GM21515 (cell line): Measurements from ENCODE around the gene DRD3.

ENCODE experiments used
- ATAC-seq: cut with Tn5 transposase; IDR thresholded peaks from one replicate; pipeline ENCODE4 v1.9.1; 2021; ENCODE audit not compliant: unreplicated experiment

The DRD3 gene

GRCh38 chr3:114122027-114122709 lies 56.7 kb downstream of the DRD3 start:
- ATAC-seq, result no peak

GRCh38 chr3:114120211-114120610 lies 58.6 kb downstream of the DRD3 start:
- ATAC-seq, result no peak

GRCh38 chr3:114119776-114120175 lies 59.1 kb downstream of the DRD3 start:
- ATAC-seq, result no peak

- no peak for ATAC-seq
These were observed 63.7 kb downstream of the DRD3 start for GRCh38 chr3:114115143-114115542.

GRCh38 chr3:114114719-114115118 lies 64.1 kb downstream of the DRD3 start:
- ATAC-seq, result no peak

GRCh38 chr3:114112696-114113095 lies 66.2 kb downstream of the DRD3 start:
- no peak for ATAC-seq

GRCh38 chr3:114111060-114111770 lies 67.6 kb downstream of the DRD3 start:
- no peak for ATAC-seq

- no peak for ATAC-seq
These were observed 68.4 kb downstream of the DRD3 start for GRCh38 chr3:114110439-114110838.

- no peak for ATAC-seq
These were observed 70.7 kb downstream of the DRD3 start for GRCh38 chr3:114108137-114108536.

- ATAC-seq, result no peak
These were observed 74.4 kb downstream of the DRD3 start for GRCh38 chr3:114104414-114104813.

- ATAC-seq, result no peak
These were observed 75.0 kb downstream of the DRD3 start for GRCh38 chr3:114103858-114104257.

GRCh38 chr3:114103181-114103580 lies 75.7 kb downstream of the DRD3 start:
- ATAC-seq, result no peak

- no peak for ATAC-seq
These were observed 77.8 kb downstream of the DRD3 start for GRCh38 chr3:114101101-114101500.

- no peak for ATAC-seq
These were observed 83.1 kb downstream of the DRD3 start for GRCh38 chr3:114095796-114096195.

GRCh38 chr3:114093596-114093995 lies 85.3 kb downstream of the DRD3 start:
- ATAC-seq, result no peak

- ATAC-seq, result no peak
These were observed 85.9 kb downstream of the DRD3 start for GRCh38 chr3:114093016-114093380.

GRCh38 chr3:114092151-114093015 lies 86.5 kb downstream of the DRD3 start:
- ATAC-seq, result no peak

- ATAC-seq, result no peak
These were observed 89.2 kb downstream of the DRD3 start for GRCh38 chr3:114089675-114090074.

GRCh38 chr3:114086356-114086755 lies 92.5 kb downstream of the DRD3 start:
- no peak for ATAC-seq

GRCh38 chr3:114083112-114083511 lies 95.7 kb downstream of the DRD3 start:
- no peak for ATAC-seq

- no peak for ATAC-seq
These were observed 97.8 kb downstream of the DRD3 start for GRCh38 chr3:114081037-114081436.

- ATAC-seq, result no peak
These were observed 98.7 kb downstream of the DRD3 start for GRCh38 chr3:114080201-114080600.
